Fibroblast of the aortic adventitia (primary cell): ENCODE results near the gene NARS2. TPM values are rescaled to one million over a fixed set of nuclear protein-coding genes. Genes with fewer than 3 reads are reported as not detected.

ENCODE experiments used
- DNase-seq: peaks from one replicate; pipeline ENCODE4 v3.0.0-alpha.2; 2010; ENCODE audit warnings: low read depth
- H3K4me3 ChIP-seq: 2 replicates; pipeline ENCODE4 v1.5.1; 2011; ENCODE audit warnings: low read depth, mild to moderate bottlenecking, control low read depth, low read length, moderate library complexity
- total RNA-seq: library from RNA; depleted of rRNA; stranded (reverse); fragments of >200 nt; gene quantifications from 2 replicates; pipeline ENCODE4 v1.2.3, GENCODE V29; 2012; ENCODE audit warnings: low replicate concordance
- TF ChIP-seq, protein P1 (sequence below): IDR thresholded peaks from 2 replicates; pipeline ENCODE4 v1.5.1; 2011; ENCODE audit warnings: mild to moderate bottlenecking, low read length, control low read depth, inconsistent platforms; ENCODE audit not compliant: insufficient read depth

Gene NARS2
- total RNA-seq, 1 donor: 15.1 TPM

DNA sequence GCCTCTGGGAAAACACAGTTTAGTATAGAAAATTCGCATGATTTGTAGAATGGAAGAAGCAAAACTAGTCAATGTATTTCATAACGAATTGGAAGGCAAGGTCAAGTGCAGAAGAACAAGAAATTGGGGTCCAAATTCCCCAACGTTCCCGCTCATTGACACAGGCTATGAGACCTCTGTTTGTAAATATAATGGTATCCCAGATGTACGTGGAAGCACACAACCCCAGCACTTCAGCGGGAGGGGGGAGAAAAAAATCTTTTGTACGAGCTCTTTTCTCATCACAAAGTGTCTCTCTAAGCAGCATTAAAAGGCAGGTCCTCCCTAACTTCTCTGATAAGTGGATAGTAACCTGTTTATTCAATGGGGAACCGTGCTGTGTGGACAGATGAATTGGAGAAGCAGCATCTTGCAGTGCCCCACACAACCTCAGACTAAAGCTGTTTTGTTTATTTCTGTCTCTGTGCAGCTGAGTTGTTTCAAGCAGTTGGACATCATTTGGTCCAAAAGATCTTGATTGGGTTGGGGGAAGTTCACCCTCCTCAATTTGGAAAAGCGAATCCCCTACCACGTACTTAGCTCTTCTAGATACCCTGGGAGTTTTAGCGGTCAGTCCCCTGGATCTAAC is 156.0 kb downstream of the NARS2 start:
- TF ChIP-seq, protein P1, sequence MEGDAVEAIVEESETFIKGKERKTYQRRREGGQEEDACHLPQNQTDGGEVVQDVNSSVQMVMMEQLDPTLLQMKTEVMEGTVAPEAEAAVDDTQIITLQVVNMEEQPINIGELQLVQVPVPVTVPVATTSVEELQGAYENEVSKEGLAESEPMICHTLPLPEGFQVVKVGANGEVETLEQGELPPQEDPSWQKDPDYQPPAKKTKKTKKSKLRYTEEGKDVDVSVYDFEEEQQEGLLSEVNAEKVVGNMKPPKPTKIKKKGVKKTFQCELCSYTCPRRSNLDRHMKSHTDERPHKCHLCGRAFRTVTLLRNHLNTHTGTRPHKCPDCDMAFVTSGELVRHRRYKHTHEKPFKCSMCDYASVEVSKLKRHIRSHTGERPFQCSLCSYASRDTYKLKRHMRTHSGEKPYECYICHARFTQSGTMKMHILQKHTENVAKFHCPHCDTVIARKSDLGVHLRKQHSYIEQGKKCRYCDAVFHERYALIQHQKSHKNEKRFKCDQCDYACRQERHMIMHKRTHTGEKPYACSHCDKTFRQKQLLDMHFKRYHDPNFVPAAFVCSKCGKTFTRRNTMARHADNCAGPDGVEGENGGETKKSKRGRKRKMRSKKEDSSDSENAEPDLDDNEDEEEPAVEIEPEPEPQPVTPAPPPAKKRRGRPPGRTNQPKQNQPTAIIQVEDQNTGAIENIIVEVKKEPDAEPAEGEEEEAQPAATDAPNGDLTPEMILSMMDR: no peak
- DNase-seq: no peak
- H3K4me3 ChIP-seq: peak overlapping the region; percentile 79

DNA sequence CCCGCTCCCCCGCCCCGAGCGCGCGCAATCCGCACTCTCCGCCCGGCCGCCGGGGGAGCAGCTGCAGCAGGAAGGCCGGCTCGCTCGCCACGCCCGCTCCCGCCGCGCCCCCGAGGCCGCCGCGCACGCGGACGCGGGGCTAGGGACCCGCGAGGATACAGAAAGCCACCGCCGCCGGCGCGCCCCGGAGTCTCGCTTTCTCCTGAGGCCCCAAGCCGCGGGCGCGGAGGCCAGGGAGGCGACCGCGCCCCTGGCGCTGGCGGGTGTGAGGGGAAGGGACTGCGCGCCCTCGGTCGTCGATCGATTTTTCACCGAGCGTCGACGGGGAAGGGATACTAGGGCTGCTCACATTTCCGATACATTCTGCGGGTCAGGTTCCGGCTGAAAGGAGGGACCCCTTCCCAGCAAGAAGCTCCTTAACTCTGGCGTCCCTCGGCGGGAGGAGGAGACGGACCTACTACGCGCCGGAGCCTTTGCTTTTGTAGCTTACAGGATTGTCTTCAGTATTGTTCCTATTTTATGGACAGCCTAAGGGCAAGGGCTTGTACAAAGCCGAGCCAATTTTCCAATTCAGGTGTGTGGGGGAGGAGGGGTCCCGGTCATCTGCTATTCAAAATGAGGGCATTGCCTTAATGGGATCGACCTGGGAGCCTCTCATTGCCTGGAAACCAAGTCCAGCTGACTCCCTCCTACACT is 156.6 kb downstream of the NARS2 start:
- TF ChIP-seq, protein P1: peak; percentile 33
- H3K4me3 ChIP-seq: peak overlapping the region; percentile 79
- DNase-seq: peak; percentile 64

DNA sequence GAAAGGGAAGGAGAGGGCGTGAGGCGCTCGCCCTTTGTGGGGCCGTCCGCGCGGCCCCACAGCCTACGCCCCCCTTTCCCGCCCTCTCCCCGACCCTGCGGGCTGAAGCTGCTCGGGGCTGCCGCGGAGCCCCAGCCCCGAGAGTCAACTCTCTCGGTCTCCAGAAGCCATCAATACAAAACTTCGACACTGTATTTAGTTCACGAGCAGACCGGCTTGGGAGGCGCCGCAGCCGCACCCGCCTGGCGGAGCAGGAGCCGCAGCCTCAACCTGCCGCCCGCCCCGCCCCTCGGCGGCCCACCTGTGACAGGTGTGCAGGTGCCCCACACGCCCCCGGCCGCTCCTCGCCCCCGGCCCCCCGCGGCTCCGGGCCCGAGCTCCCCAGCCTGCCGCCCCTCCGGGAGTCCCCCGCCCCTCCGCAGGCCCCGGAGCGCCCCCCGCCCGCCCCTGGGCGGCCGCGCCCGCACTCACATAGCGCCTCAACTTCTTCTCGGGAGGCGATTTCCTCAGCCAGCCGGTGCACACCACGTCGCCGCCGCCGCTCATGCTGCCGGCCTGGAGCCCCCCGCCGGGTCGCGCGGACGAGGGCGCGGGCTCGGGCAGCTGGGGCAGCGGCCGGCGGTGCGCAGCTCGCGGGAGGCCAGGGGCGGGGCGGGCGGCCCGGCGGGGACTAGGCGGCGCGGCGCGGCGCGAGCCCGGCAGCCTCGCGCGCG is 157.3 kb downstream of the NARS2 start, which contains the start of gene GAB2:
GAB2 (minus strand) TSS at position 646 of the 713 bp plus-strand sequence; CDS start at position 546, 100 bp downstream.
- TF ChIP-seq, protein P1: no peak
- no peak for DNase-seq
- H3K4me3 ChIP-seq: peak within 1 kb of the TSS; percentile 79

DNA sequence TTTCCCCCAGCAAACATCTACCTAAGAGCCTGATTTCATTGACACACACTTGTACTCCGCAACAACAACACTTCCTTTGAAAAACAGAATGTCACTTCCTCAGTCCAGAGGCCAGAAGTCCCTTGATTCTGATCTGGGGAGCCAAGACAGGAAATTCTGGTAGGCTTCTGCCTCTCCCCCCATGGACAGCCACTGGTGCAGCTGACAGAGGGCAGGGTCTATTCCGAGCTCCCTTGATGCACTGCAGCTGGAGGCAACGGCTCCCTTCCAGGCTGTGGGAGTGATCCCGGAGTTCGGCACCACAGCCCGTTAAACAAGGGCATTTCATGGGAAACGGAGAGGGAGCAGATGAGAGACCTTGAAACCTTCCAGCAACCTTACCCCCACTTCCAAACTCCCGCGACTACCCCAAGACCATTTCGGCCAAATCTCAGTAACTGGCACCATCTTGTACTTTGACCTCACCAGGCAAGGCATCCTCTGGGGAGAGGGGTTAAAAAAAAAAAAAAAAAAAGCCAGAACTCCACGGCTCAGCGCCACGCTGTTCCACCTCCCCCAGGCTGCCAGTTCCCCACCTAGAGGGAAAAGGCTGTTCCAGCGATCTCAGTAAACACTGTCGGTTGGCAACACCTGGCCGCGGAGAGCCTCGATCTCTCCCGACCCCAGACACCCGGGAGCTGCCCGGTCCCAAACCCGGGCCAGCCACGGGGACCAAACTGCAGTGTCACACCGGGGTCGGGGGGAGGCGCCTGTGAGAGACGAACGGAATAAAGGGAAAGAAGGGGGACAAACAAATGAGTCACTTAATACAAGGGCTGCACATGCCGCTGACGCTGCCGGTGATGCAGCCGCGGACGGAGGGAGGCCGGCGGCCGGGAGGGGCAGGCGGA is 158.1 kb downstream of the NARS2 start:
- peak; percentile 87 for DNase-seq
- H3K4me3 ChIP-seq: peak overlapping the region; percentile 74
- TF ChIP-seq, protein P1: peak; percentile 48

DNA sequence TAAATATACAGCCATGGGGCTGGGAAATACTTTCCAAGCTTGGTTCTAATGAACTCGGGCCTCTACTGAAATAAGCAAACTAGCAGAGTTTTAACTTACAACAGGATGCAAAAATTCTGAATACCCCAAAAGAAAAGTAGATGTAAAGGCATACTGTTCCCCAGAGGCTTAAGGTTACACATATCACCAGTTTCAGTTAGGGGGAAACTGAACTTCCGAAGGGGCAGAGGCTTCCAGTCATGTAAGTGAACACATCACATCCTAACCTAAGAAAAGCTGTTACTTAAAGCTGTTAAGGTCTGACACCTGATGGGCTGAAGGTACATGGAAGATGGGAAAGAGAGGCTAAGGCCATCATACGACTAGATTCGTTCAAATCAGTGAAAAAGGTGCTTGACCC is 159.3 kb downstream of the NARS2 start:
- H3K4me3 ChIP-seq: no peak overlapping the region
- TF ChIP-seq, protein P1: no peak

DNA sequence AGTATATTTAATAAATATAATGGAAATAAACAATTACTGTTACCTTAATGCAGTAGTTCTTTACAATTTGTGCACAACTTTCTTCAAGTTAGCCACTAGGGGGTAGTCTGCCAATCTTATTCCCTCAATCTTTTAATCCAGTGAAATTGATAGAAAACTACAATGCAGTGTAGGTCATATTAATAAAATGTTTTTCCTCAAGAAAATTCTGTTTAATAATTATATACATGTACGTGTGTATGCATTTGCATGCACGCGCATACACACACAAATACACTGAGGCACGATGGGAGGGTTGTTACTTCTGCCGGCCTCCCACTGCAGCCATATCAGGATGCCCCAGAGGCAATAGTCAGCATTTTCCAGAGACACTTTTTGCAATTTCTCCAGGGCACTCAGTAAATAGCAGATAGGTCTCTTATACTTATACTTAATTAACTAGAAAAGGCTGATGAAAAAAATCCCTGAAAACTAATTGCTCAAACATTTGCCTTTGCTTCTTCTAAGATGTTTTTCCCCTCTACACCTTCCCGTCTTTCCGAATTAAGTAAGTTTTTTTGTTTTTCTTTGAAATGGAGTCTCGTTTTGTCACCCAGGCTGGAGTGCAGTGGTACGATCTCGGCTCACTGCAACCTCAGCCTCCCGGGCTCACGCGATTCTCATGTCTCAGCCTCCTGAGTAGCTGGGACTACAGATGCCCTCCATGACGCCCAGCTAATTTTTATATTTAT is 160.2 kb downstream of the NARS2 start:
- no peak overlapping the region for H3K4me3 ChIP-seq
- DNase-seq: peak; percentile 46
- TF ChIP-seq, protein P1: peak; percentile 57

More for the DNA sequence above, 159.3 kb downstream of the NARS2 start:
- DNase-seq: no peak
